ENCODE data around the gene ZNF536. TPM values are rescaled to one million over a fixed set of nuclear protein-coding genes. Genes with fewer than 3 reads are reported as not detected.

Gene ZNF536
- total and polyA plus RNA-seq, 2 of the 13 experiments (the other 11 are each of a cell fraction or from before 2014, with no cell fraction given), result not detected

GRCh38 chr19:30394481-30395151 is 22.4 kb downstream of the ZNF536 start:
- ATAC-seq, result no peak
- no TSS peak for BruUV-seq (replicated peaks)
- Histone ChIP-seq H3K27me3 (ENCODE audit: control insufficient read depth in 1 of 2, insufficient read depth in 2 of 2, low read length in 2 of 2) (no peaks in the 10 kb centered on the region; a peak in 2 of 5 replicates), H2AFZ (ENCODE audit: low read length) (no peak overlapping the region), H3K79me2 (ENCODE audit: insufficient read depth, low read length) (no peaks in the 10 kb centered on the region), H3K4me1 (ENCODE audit: insufficient read depth, low read length) (no peaks in the 10 kb centered on the region), H3K27ac (ENCODE audit: extremely low read length, insufficient read depth, low read length) (no peak overlapping the region), H3K9ac (ENCODE audit: insufficient read depth, low read depth, low read length) (no peak overlapping the region), H3K4me3 (replicated peaks in 1 of 3; ENCODE audit: insufficient read depth in 1 of 3, low read depth in 2 of 3, low read length in 3 of 3) (no peak overlapping the region), H3K36me3 (replicated peaks in 1 of 2; ENCODE audit: control insufficient read depth in 1 of 2, insufficient read depth in 2 of 2, low read length in 2 of 2) (no peaks in the 10 kb centered on the region), H3K4me2 (ENCODE audit: low read depth, low read length) (no peak overlapping the region), H4K20me1 (ENCODE audit: insufficient read depth, low read length) (no peaks in the 10 kb centered on the region), H3K9me3 (ENCODE audit: low read length) (no peaks in the 10 kb centered on the region)
- TF ChIP-seq ZBTB8A (CRISPR knock-in tag; IDR thresholded peaks at IDR 0.05; ENCODE audit: borderline replicate concordance, low read depth) (no peak), ZNF44 (CRISPR knock-in tag; IDR thresholded peaks at IDR 0.05) (no peak), RCOR2 (CRISPR knock-in tag; IDR thresholded peaks at IDR 0.05) (no peak), ZSCAN20 (CRISPR knock-in tag; IDR thresholded peaks at IDR 0.05; ENCODE audit: borderline replicate concordance) (no peak), GATAD2A (CRISPR knock-in tag; IDR thresholded peaks at IDR 0.05) (no peak), TOE1 (CRISPR knock-in tag; IDR thresholded peaks at IDR 0.05) (no peak), TRIM22 (IDR thresholded peaks at IDR 0.05) (no peak), YEATS4 (CRISPR knock-in tag; IDR thresholded peaks at IDR 0.05; ENCODE audit: borderline replicate concordance) (no peak), FOXK1 (CRISPR knock-in tag; IDR thresholded peaks at IDR 0.05; ENCODE audit: borderline replicate concordance, low read depth) (no peak), FOXK2 (IDR thresholded peaks at IDR 0.05) (no peak), MTF1 (CRISPR knock-in tag; IDR thresholded peaks at IDR 0.05) (no peak)
- intact Hi-C loops (cut with micrococcal nuclease; ENCODE audit: unreplicated experiment) (no loop called here), in situ Hi-C loops (cut with HindIII; ENCODE audit: extremely low pct_ligation_motif_present, low pct_unique_long_range_greater_than_20kb) (no loop called here)
- POLR2A ChIA-PET, result no interaction called here
- 20% methylated on average over 6 of the region's 6 CpGs for WGBS (ENCODE audit: low lambda C conversion rate)
- CTCF ChIA-PET (ENCODE audit: low intra/inter-chr PET ratio, low total read pairs), result no interaction called here
- FAIRE-seq, result no peak
- DNase-seq (ENCODE audit: low spot score), result no peak
